ENCODE data around the gene PLPPR3.

The PLPPR3 gene

GRCh38 chr19:821825-822503 is at the start of gene PLPPR3:
Gene PLPPR3, minus strand, starts transcription at chr19:821955. Its CDS starts 396 bp downstream, at chr19:821559.
- in situ Hi-C loops (cut with MboI; ENCODE audit: low pct_unique_long_range_greater_than_20kb, low sequenced_read_pairs, unreplicated experiment) = no loop called here
- peak; percentile 48 for DNase-seq (ENCODE audit: low spot score)
- TF ChIP-seq, protein P1, sequence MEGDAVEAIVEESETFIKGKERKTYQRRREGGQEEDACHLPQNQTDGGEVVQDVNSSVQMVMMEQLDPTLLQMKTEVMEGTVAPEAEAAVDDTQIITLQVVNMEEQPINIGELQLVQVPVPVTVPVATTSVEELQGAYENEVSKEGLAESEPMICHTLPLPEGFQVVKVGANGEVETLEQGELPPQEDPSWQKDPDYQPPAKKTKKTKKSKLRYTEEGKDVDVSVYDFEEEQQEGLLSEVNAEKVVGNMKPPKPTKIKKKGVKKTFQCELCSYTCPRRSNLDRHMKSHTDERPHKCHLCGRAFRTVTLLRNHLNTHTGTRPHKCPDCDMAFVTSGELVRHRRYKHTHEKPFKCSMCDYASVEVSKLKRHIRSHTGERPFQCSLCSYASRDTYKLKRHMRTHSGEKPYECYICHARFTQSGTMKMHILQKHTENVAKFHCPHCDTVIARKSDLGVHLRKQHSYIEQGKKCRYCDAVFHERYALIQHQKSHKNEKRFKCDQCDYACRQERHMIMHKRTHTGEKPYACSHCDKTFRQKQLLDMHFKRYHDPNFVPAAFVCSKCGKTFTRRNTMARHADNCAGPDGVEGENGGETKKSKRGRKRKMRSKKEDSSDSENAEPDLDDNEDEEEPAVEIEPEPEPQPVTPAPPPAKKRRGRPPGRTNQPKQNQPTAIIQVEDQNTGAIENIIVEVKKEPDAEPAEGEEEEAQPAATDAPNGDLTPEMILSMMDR (IDR thresholded peaks at IDR 0.05; ENCODE audit: extremely low read depth, insufficient read depth, missing control alignments) = no peak

GRCh38 chr19:870963-871401 is 49.2 kb upstream of the PLPPR3 start:
- in situ Hi-C loops (cut with MboI; ENCODE audit: low pct_unique_long_range_greater_than_20kb, low sequenced_read_pairs, unreplicated experiment) = no loop called here
- no peak for DNase-seq (ENCODE audit: low spot score)
- TF ChIP-seq, protein P1 (IDR thresholded peaks at IDR 0.05; ENCODE audit: extremely low read depth, insufficient read depth, missing control alignments) = no peak

DNA sequence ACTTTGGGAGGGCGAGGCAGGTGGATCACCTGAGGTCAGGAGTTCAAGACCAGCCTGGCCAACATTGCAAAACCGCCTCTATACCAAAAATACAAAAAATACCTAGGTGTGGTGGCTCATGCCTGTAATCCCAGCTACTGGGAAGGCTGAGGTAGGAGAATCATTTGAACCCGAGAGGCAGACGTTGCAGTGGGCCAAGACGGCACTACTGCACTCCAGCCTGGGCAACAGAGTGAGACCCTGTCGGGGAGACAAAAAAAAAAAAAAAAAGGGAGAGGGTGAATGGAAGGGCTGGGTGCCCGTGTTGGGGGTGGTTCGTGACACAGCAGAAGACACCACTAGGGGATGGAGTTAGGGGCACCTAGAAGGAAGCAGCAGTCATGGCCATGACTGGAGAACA is 48.6 kb upstream of the PLPPR3 start:
- TF ChIP-seq, protein P1 (IDR thresholded peaks at IDR 0.05; ENCODE audit: extremely low read depth, insufficient read depth, missing control alignments) = no peak
- DNase-seq (ENCODE audit: low spot score) = no peak
- in situ Hi-C loops (cut with MboI; ENCODE audit: low pct_unique_long_range_greater_than_20kb, low sequenced_read_pairs, unreplicated experiment) = no loop called here

- TF ChIP-seq, protein P1 (IDR thresholded peaks at IDR 0.05; ENCODE audit: extremely low read depth, insufficient read depth, missing control alignments) = no peak
- no peak for DNase-seq (ENCODE audit: low spot score)
- in situ Hi-C loops (cut with MboI; ENCODE audit: low pct_unique_long_range_greater_than_20kb, low sequenced_read_pairs, unreplicated experiment) = loop anchor here (10.0 kb wide), 1 partner anchor 55 kb away; the partner anchor contains the start of gene ARID3A
Measured at GRCh38 chr19:869245-870177, 47.8 kb upstream of the PLPPR3 start.

DNA sequence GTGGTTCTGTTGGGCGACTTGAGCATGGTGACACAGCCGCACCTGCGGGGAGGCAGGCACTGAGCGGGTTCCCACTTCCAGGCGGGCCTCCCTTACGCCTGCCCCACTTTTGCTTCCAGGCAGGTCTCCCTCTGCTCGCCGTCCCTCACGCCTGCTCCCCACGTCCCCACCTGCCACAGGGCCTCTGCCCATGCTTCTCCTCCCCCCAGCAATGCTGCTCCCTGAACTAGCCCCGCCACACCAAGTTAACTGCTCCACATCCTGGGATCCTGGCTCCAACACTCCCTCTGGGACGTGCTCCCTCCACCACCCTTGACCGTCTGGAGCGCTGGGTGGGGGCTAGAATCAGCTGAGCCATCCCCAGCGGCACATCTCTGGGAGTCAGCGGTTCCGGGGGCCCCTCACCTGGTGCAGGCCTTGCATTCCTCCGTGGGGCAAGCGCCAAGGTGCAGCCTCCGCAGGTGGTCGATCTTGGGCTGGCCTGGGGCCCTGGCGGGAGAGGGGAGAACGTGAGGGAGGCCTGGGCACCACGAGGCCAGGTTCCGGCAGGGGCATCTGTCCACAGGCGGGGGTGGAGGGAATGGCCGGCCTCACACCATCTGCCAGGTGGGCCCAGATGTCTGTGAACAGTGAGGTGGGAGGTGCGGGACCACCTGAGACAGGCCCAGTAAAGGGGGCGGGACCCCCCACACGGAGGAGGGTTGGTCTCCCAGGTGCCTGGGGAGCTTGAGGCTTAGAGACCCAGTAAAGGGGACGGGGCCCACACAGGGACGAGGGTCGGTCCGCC is 46.9 kb upstream of the PLPPR3 start:
- TF ChIP-seq, protein P1 (IDR thresholded peaks at IDR 0.05; ENCODE audit: extremely low read depth, insufficient read depth, missing control alignments) = no peak
- no peak for DNase-seq (ENCODE audit: low spot score)
- in situ Hi-C loops (cut with MboI; ENCODE audit: low pct_unique_long_range_greater_than_20kb, low sequenced_read_pairs, unreplicated experiment) = loop anchor here (10.0 kb wide), 1 partner anchor 56 kb away; the partner anchor contains the start of gene ARID3A

Data from GM13977 (cell line).